GM19397 (cell line): ENCODE data around the gene NKRF.
"Not testable (repeated sequence)": the region's sequence is repeated elsewhere in the genome, so short reads cannot be mapped to it uniquely, and the experiment has no call there.

Experiments used
- ATAC-seq: cut with Tn5 transposase; IDR thresholded peaks from one replicate; pipeline ENCODE4 v1.9.1; 2021; ENCODE audit warnings: mild to moderate bottlenecking, moderate library complexity; ENCODE audit not compliant: unreplicated experiment

Gene NKRF

DNA sequence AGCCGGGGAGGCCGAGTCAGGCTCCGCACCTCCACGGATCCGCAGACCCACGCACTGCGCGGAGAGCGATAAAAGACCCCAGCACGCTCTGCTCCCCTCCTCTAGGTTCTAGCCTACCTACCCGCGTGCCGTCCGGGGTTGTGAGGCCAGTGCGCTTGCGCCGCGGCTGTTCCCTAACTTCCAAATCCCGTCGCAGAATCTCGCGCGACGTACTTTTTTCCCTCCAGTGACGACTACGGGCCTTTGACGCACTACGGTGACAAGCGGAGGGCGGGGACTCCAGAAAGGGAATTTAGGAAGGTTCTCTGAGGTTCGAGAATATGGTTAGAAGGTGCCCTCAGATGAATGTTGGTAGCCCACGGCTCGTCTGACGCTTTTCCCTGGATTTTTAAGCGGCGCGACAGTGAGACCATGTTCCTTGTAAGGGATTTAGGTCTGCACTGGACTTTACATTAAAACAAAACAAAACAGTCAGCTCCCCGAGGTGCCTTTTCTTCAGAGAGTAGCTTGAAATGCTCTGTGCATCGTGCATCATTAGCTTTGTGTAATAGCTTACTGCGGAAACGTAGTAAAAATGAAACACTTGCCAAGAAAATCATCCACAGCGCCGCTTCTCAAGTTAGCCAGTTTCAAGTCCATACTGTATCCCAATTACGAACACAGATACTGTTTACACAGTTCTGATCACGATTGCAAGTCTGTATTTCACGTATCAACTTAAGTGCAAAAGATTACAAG lies at the start of gene NKRF:
TSS of gene NKRF (minus strand) at position 145 of the 738 bp plus-strand sequence.
- peak; percentile 84 for ATAC-seq

- no peak for ATAC-seq
These were observed 48.9 kb upstream of the NKRF start for GRCh38 chrX:119655125-119655524.

DNA sequence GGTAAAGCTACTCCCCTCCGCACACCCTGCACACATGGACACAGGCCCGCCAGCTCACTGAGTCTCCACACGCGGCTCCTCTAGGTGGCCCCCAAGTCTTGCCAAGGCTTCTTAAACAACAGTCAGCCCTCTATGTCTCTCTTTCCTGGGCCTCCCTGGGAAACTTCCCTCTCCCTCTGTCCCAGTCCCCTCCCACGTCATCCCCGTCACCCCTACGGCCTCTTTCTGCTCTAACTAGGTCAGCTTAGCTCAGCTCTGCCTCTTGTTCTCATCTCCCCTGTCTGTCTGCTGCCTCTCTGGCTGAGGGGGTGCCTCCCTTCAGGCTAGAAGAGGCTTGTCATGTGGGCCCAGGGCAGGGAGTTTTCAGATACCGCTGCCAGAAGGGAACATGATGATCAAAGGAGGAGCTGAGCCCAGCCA lies 47.9 kb upstream of the NKRF start:
- ATAC-seq, result no peak

GRCh38 chrX:119648421-119648775 lies 42.2 kb upstream of the NKRF start:
- ATAC-seq, result no peak

- ATAC-seq, result peak; percentile 92
These were observed 41.6 kb upstream of the NKRF start for GRCh38 chrX:119647552-119648420.

GRCh38 chrX:119647089-119647488 lies 40.9 kb upstream of the NKRF start:
- no peak for ATAC-seq

DNA sequence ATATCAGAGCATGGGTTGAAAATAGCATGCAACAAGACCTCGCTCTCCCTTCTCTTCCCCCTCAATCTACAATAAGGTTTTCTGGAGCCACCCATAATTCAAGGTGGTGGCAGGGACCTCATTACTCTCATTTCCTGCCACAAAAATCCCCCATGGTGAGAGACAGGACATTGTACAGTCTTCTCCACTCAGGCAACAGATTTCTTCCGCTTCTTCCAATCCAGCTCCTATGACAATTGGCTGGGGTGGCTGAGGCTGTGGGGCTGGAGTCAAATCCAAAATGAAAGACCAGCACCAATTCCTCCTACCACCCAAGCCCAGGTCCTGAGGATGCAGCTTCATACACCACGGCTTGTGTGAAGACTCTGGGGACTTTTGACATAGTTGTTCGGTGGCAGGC lies 40.3 kb upstream of the NKRF start:
- ATAC-seq, result no peak

- ATAC-seq, result no peak
These were observed 37.5 kb upstream of the NKRF start for GRCh38 chrX:119643696-119644095.

DNA sequence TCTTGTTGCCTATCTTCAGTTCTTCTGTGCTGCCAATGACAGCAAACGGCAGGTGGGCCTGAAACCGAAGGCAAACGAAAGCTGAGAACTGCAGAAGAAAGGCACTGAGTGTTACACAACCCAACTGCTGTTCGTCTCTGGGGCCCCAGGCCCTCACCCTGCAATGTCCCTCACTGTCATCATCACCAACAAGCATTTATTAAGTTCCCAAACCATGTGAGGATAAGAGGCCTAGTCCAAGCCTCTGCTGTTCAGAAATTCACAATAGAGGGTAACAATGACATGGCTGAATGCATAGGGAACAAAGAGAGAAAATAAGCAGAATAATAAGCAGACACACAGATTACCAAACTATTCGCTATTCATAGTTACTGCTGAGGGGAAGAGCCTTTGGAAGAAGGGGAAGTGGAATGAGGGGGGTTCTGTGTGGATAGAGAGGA lies 34.5 kb upstream of the NKRF start:
- ATAC-seq, result no peak

GRCh38 chrX:119638725-119639471 lies 32.7 kb upstream of the NKRF start:
- peak; percentile 48 for ATAC-seq

DNA sequence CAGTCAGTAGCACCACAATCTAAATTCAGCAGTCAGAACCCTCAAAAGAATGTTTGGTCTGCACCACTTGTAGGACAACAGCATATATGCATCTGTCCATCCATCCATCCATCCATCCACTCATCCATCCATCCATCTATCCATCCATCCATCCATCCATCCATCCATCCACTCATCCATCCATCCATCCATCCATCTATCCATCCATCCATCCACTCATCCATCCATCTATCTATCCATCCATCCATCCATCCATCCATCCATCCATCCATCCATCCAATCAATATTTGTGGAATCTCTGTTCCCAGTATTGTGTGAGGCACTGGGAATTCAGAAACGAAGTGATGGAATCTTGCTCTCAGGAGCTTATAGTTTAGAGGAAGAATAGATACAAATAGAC lies 31.2 kb upstream of the NKRF start:
- ATAC-seq, result not testable (repeated sequence)

GRCh38 chrX:119636419-119636818 lies 30.2 kb upstream of the NKRF start:
- peak; percentile 44 for ATAC-seq

GRCh38 chrX:119635799-119636198 lies 29.6 kb upstream of the NKRF start:
- ATAC-seq, result no peak

DNA sequence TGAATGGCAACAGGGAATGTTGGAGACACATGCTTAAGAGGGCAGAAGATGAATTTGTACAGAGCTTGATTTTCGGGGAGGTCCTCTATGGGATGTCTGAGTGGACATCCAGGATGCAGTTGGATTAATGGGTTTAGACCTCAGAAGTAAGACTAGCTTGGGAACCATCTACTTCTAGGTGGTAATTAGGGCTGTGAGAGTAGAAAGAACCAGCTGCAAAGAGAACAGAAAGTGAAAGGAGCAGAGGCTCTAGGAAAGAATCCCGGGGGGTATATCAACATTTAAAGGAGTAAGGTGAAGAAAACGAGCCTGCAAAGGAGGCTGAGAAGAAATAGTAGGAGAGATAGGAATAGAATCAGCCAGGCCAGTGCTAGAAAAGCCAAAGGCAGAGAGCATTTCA lies 29.0 kb upstream of the NKRF start:
- no peak for ATAC-seq

GRCh38 chrX:119625843-119626242 lies 19.6 kb upstream of the NKRF start:
- ATAC-seq, result no peak

- no peak for ATAC-seq
These were observed 18.9 kb upstream of the NKRF start for GRCh38 chrX:119624951-119625668.

DNA sequence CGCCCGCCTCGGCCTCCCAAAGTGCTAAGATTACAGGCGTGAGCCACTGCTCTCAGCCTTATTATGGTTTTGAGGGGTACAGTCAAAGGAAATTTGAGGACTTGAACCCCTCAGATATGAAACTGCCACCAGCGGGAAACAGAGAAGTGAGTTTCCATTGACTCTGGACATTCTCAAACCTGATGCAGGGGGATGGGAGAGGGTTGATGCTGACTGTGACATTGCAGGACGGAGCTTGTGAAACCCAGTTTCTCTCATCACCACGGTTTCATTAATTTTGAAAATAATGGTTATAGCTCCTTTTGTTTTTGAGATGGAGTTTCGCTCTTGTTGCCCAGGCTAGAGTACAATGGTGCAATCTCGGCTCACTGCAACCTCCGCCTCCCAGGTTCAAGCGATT lies 18.2 kb upstream of the NKRF start:
- ATAC-seq, result no peak

- ATAC-seq, result no peak
These were observed 16.4 kb upstream of the NKRF start for GRCh38 chrX:119622356-119623232.

DNA sequence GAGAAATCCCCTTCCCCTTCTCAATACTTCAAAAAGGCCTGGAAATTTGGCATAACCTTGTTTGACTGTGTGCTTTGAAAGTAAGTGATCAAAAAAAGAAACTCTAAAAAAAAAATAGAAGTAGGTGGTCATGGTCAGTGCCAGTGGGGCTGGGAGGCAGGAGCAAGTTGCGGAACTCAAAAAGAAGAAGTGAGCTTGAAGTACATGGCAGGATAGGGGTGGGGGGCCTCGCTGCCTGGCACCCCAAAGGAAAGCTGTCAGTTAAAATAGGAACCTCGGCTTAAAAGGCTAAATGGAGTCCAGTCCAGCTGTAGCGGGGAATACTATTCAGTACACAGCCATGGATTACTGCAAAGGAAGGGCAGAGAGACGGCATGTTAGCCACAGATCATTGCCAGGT lies 12.2 kb upstream of the NKRF start:
- no peak for ATAC-seq
